UCSD-AML1 (cell line): ENCODE results near the gene BBX.
A peak's percentile ranks its signal among the peaks of the same experiment; 100 is the strongest.

Experiments used
- DNase-seq: peaks from one replicate; lab custom pipeline; 2025; ENCODE audit not compliant: unreplicated experiment; lab: John Stamatoyannopoulos, UW

BBX gene

DNA sequence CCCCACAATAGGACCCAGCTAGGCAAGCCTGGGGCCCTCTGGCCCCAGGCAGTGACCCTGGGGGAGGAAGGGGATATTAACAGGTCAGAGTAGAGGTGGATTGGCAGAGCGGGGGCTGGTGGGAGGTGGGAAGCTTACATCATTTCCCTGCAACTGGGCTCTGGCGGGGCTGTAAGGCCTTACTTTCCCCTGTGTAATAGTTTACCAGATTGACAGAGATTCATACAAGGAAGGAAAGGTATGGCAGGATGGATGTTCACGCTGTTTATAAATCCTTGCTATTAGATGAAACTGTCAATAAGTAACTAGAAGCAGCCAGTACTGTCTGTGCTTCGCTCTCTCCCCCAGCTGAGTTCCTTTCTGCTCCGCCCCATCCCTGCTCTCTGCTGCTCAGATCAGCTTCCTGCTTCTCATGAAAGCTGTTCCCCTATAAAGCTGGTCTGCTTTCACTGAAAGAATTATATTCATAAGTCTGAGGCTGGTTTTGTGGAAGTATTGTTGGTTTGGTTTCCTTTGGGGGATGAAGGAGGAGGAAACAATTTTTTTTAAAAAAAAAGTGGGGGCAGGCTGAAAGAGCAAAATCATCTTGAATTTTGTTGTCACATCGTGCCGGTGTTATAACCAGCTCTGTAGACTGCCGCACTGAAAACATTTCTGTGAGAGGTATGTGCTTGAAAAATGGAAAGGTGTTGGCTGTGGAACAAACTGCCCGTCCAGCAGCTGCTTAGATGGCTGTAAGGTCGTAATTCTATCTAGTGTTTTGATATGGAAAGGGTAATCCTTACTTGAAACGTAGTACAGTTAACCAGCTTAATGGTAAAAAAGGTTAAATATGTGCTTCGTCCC lies 76.4 kb downstream of the BBX start:
- peak; percentile 67 for DNase-seq

DNA sequence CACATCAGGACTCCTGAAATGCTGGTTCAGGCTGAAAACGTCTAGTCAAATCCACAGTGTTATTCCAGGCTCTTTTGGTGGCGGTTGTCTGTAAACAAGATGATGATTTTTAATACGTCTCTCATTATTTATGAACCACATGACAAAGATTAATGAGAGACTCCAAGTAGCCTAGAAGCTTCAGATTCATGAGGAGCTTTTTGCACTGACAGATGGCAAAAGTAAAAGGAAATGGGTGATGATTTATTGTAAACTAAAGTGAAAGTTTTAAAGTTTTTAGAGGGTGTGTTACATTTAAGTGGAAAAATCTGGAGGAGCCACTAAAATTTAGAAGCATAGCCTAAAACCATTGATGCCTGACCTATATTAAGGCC lies 77.0 kb downstream of the BBX start:
- DNase-seq = no peak

DNA sequence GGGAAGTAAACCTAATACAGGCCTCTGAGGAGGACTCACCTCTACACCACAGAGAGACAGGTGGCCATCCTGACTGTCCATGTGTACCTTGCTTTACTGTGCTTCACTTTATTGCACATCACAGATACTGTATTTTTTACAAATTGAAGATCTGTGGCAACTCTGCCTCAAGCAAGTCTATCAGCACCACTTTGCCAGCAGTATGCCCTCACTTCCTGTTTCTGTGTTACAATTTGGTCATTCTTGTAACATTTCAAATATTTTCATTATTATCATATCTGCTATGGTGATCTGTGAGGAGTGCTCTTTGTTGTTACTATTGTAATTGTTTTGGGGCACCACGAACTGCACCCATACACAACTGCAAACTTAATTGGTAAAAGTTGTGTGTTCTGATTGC lies 78.0 kb downstream of the BBX start:
- no peak for DNase-seq

DNA sequence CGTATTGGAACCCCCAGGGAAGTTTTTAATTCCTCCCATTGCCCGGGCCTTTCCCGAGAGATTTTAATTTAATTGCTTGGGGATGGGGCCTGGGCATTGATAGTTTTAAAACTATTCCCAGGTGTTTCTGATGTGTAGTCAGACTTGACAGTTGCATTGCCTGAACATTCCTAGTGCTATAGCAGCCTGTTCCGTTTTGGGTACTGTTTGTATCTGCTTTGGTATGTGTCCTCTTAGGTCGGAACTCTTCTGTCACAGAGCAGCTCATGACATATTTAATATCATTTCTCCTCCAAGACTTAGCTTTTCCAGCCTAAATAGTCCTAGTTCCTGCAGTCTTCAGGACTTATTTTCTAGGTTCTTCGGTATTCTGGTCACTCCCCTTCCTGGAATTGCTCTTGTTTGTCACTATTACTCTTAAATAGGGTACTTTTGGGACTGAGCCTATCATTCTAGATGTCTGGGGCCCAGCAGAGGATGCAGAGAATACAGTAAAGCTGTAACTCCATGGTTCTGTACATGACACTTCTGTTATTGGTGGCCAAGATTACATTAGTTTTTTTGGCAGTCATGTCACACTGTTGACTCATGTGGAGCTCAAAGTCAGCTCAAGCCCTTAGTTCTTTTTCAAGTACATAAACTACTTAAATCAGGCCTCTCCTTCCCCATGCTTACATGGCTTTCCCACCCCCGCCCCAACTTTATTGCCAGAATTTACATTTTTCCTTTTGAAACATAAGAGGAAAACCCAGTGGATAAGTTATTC lies 81.5 kb downstream of the BBX start:
- no peak for DNase-seq

- DNase-seq = no peak
Observed at GRCh38 chr3:107611775-107612469, 89.2 kb downstream of the BBX start.

- DNase-seq = no peak
Observed at GRCh38 chr3:107612664-107613084, 89.9 kb downstream of the BBX start.

- no peak for DNase-seq
Observed at GRCh38 chr3:107619549-107619948, 96.8 kb downstream of the BBX start.

GRCh38 chr3:107620534-107620933 lies 97.8 kb downstream of the BBX start:
- no peak for DNase-seq

GRCh38 chr3:107621465-107621864 lies 98.7 kb downstream of the BBX start:
- no peak for DNase-seq

GRCh38 chr3:107627962-107628542 lies 105.3 kb downstream of the BBX start:
- DNase-seq = no peak

GRCh38 chr3:107629566-107629965 lies 106.8 kb downstream of the BBX start:
- DNase-seq = no peak

DNA sequence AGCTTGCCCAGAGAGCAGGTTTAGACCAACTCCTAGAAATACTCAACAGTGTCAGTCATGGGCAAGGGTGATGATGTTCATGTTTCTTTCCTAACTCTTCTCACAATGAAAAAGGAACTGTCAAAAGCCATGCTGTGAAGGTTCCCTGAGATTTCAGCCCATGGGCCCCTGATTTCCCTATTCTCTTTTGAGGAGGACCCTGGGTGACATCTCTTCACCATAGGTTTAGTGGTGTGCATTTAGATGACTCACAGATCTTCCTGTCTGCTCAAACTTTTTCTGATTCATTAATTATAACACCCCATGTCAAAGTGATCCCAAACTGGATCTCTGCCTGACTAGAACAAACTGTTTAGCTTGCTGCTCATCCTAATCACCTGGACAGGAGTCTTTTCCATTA lies 108.0 kb downstream of the BBX start:
- no peak for DNase-seq

GRCh38 chr3:107632576-107632975 lies 109.8 kb downstream of the BBX start:
- no peak for DNase-seq

DNA sequence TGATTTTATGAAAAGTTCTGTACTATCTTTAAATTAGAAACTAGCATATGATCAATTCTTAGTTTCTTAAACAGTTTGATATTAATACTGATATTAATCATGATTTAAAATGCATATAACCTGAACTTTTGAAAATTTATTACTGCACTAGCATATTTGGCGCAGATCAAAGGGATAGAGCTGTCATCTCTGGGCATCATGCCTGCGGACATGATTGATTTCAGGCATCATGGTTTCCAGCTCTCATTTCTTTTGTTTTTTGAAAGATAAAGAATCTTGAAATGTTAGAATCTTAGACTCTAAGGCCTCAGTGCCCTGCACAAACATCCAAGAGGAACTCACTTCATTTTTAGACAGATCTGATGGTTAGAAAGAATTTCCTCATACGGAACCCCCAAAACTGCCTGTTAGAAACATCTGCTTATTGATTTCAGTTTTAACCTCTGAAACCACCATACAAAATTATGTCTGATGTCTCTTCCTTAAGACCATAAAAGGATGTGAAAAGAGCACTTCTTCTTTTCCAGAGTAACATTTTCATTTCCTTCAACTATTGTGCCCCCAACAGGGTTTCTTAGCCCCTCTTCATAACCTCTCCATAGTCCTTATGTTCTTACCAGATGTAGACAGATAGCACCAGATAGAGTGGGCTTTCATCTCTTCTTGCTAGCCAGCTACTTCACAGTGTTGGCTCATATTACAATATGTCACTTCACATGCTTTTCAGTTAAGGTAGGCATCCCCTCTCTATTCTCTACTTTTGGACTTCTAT lies 110.8 kb downstream of the BBX start:
- DNase-seq = no peak

- no peak for DNase-seq
Observed at GRCh38 chr3:107634099-107634489, 111.3 kb downstream of the BBX start.

GRCh38 chr3:107637416-107638183 lies 114.8 kb downstream of the BBX start:
- no peak for DNase-seq

- DNase-seq = no peak
Observed at GRCh38 chr3:107641572-107642307, 119.0 kb downstream of the BBX start.

DNA sequence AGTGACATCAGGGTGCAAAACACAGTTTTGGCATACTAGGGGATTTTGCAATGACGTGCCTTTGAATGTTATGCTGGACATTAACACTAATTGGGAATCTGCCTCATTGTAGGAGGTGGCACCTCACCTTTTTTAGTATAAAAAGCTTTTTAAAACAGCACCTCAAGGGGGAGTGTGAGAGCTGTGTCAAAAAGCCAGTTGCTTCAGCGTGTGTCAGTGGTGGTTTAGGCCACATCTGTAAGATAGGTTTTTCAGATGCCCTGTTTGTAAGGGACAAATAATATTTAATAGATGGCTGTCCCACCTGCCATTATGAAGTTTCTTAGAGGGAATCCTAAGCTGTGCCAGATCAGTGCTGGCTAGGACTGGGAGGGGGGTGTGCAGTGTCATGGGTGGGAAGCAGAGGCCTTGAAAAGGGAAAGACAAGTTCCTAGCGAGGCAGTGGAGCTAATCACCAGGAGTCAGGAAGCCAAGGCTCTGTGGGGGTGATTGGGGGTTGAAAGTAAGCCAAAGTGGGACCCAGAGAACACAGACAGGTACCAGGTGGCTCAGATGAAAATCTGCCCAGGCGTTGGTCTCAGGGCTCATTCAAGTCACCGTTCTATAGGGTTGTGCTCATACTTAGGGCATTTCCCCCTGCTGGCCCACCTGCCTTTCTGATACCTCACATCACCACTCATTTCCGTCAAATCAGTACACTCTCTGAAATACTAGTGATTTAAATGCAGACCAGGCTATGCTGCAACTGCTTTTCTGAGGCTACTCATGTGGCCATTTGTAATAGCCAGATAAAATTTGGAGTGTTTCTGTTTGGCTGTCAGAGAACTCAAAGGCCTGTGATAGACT lies 120.5 kb downstream of the BBX start:
- no peak for DNase-seq
